Esophagus (tissue), 2 donors: ENCODE measurements around the gene KATNA1. TPM values are rescaled to one million over a fixed set of nuclear protein-coding genes. Genes with fewer than 3 reads are reported as not detected.

Source experiments
- H3K27ac ChIP-seq, 2 donors: one replicate each; pipeline ENCODE4 v1.5.1; 2013; ENCODE audit warnings: low read depth in 2 of 2, mild to moderate bottlenecking in 2 of 2, inconsistent platforms in 1 of 2, low read length in 1 of 2, moderate library complexity in 1 of 2
- H3K27me3 ChIP-seq, 2 donors: one replicate each; pipeline ENCODE4 v1.6.1; 2013; ENCODE audit warnings: low read length in 2 of 2, control low read depth in 1 of 2, mild to moderate bottlenecking in 1 of 2; ENCODE audit not compliant: insufficient read depth in 2 of 2, control insufficient read depth in 1 of 2
- H3K36me3 ChIP-seq, 2 donors: one replicate each; pipeline ENCODE4 v1.6.1; 2013; ENCODE audit warnings: low read length in 1 of 2; ENCODE audit not compliant: control insufficient read depth in 2 of 2, insufficient read depth in 2 of 2
- H3K4me1 ChIP-seq, 2 donors: one replicate each; pipeline ENCODE4 v1.6.1; 2013; ENCODE audit warnings: low read length in 1 of 2; ENCODE audit not compliant: control insufficient read depth in 2 of 2, insufficient read depth in 2 of 2
- H3K4me3 ChIP-seq, 2 donors: one replicate each; pipeline ENCODE4 v1.5.1; 2013; ENCODE audit warnings: low read length in 2 of 2, mild to moderate bottlenecking in 2 of 2, low read depth in 1 of 2, moderate library complexity in 1 of 2
- H3K9me3 ChIP-seq, 2 donors: one replicate each; pipeline ENCODE4 v1.6.1; 2013; ENCODE audit warnings: mild to moderate bottlenecking in 2 of 2, low read depth in 1 of 2, low read length in 1 of 2, moderate library complexity in 1 of 2; ENCODE audit not compliant: control insufficient read depth in 2 of 2, insufficient read depth in 1 of 2
- WGBS, 2 donors: extraction: QIAGEN DNeasy Blood & Tissue Kit; methylation state at CpG; one replicate each; pipeline ENCODE4 v1.1.7; 2013; 5-methylcytosine and 5-hydroxymethylcytosine counted together
- polyA plus RNA-seq, 2 donors: library from polyadenylated mRNA; stranded (reverse); fragments of 200-250 nt; gene quantifications; one replicate each; pipeline ENCODE4 v1.2.3, GENCODE V29; 2013
- donor health status: healthy with polysubstance abuse.
- donor health status: Bipolar disorder and iron deficiency.

Gene KATNA1
- polyA plus RNA-seq, 2 donors = 6.8 to 12.1 TPM

GRCh38 chr6:149627672-149628071 is 20.8 kb downstream of the KATNA1 start:
- no peaks in the 10 kb centered on the region for H3K9me3 ChIP-seq
- peaks cover 0 to 2% of the 10 kb centered on the region in 2 donors for H3K36me3 ChIP-seq

GRCh38 chr6:149615805-149616204 is 32.7 kb downstream of the KATNA1 start:
- Histone ChIP-seq H3K36me3 (no peaks in the 10 kb centered on the region), H3K27me3 (no peaks in the 10 kb centered on the region), H3K4me1 (peaks cover 0 to 3% of the 10 kb centered on the region in 2 donors), H3K4me3 (no peak overlapping the region), H3K27ac (no peak overlapping the region), H3K9me3 (no peaks in the 10 kb centered on the region)
- WGBS, 2 donors = 65 to 81% methylated on average over 5 of the region's 5 CpGs

More at GRCh38 chr6:149627672-149628071, 20.8 kb downstream of the KATNA1 start:
- Histone ChIP-seq H3K4me3 (no peak overlapping the region), H3K4me1 (no peaks in the 10 kb centered on the region), H3K27ac (no peak overlapping the region), H3K27me3 (no peaks in the 10 kb centered on the region)

- H3K9me3 ChIP-seq = no peaks in the 10 kb centered on the region
- no peaks in the 10 kb centered on the region for H3K36me3 ChIP-seq
- 66 to 69% methylated on average over 4 of the region's 4 CpGs for WGBS, 2 donors
- no peaks in the 10 kb centered on the region for H3K27me3 ChIP-seq
- H3K4me1 ChIP-seq = peaks cover 0 to 3% of the 10 kb centered on the region in 2 donors
- no peak overlapping the region for H3K4me3 ChIP-seq
- H3K27ac ChIP-seq = no peak overlapping the region
These were observed 34.2 kb downstream of the KATNA1 start for GRCh38 chr6:149614337-149614736.

- Histone ChIP-seq H3K4me3 (no peak overlapping the region), H3K9me3 (no peaks in the 10 kb centered on the region), H3K36me3 (no peaks in the 10 kb centered on the region), H3K27ac (no peak overlapping the region), H3K4me1 (no peaks in the 10 kb centered on the region), H3K27me3 (no peaks in the 10 kb centered on the region)
- 70 to 75% methylated on average over 7 of the region's 7 CpGs for WGBS, 2 donors
These were observed 40.0 kb downstream of the KATNA1 start for GRCh38 chr6:149608381-149608982.

- H3K4me1 ChIP-seq = no peaks in the 10 kb centered on the region
- no peaks in the 10 kb centered on the region for H3K27me3 ChIP-seq
- peaks cover 3 to 4% of the 10 kb centered on the region in 2 donors for H3K36me3 ChIP-seq
- no peak overlapping the region for H3K27ac ChIP-seq
- no peaks in the 10 kb centered on the region for H3K9me3 ChIP-seq
- 95 to 96% methylated on average over 4 of the region's 4 CpGs for WGBS, 2 donors
- H3K4me3 ChIP-seq = no peak overlapping the region
These were observed 48.0 kb downstream of the KATNA1 start for GRCh38 chr6:149600508-149600907.

- Histone ChIP-seq H3K27ac (no peak overlapping the region), H3K4me3 (no peak overlapping the region), H3K36me3 (peaks cover 0 to 11% of the 10 kb centered on the region in 2 donors), H3K4me1 (no peaks in the 10 kb centered on the region), H3K27me3 (no peaks in the 10 kb centered on the region), H3K9me3 (no peaks in the 10 kb centered on the region)
- 100% methylated on average over 1 of the region's 1 CpG for WGBS, 2 donors
These were observed 55.1 kb downstream of the KATNA1 start for GRCh38 chr6:149593408-149593807.

- Histone ChIP-seq H3K36me3 (peaks cover 0 to 11% of the 10 kb centered on the region in 2 donors), H3K27ac (no peak overlapping the region), H3K9me3 (no peaks in the 10 kb centered on the region), H3K27me3 (no peaks in the 10 kb centered on the region), H3K4me3 (no peak overlapping the region), H3K4me1 (no peaks in the 10 kb centered on the region)
- WGBS, 2 donors = 94 to 97% methylated on average over 2 of the region's 2 CpGs
These were observed 55.5 kb downstream of the KATNA1 start for GRCh38 chr6:149592983-149593382.

- H3K4me1 ChIP-seq = no peaks in the 10 kb centered on the region
- H3K27ac ChIP-seq = no peak overlapping the region
- H3K9me3 ChIP-seq = no peaks in the 10 kb centered on the region
- 94 to 98% methylated on average over 2 of the region's 2 CpGs for WGBS, 2 donors
- H3K27me3 ChIP-seq = no peaks in the 10 kb centered on the region
- no peak overlapping the region for H3K4me3 ChIP-seq
- H3K36me3 ChIP-seq = peaks cover 4 to 5% of the 10 kb centered on the region in 2 donors
These were observed 62.4 kb downstream of the KATNA1 start for GRCh38 chr6:149586149-149586548.

GRCh38 chr6:149581349-149581748 is 67.2 kb downstream of the KATNA1 start:
- H3K27me3 ChIP-seq = no peaks in the 10 kb centered on the region
- no peak overlapping the region for H3K27ac ChIP-seq
- H3K36me3 ChIP-seq = peaks cover 0 to 10% of the 10 kb centered on the region in 2 donors
- no peak overlapping the region for H3K4me3 ChIP-seq
- H3K4me1 ChIP-seq = no peaks in the 10 kb centered on the region
- no peaks in the 10 kb centered on the region for H3K9me3 ChIP-seq
- 93 to 95% methylated on average over 5 of the region's 5 CpGs for WGBS, 2 donors

- no peaks in the 10 kb centered on the region for H3K4me1 ChIP-seq
- no peaks in the 10 kb centered on the region for H3K27me3 ChIP-seq
- no peak overlapping the region for H3K27ac ChIP-seq
- H3K4me3 ChIP-seq = no peak overlapping the region
- WGBS, 2 donors = 84 to 89% methylated on average over 5 of the region's 5 CpGs
- H3K36me3 ChIP-seq = peaks cover 0 to 10% of the 10 kb centered on the region in 2 donors
- H3K9me3 ChIP-seq = no peaks in the 10 kb centered on the region
These were observed 67.6 kb downstream of the KATNA1 start for GRCh38 chr6:149580880-149581279.
